Glutamatergic neuron (in vitro differentiated cells): ENCODE measurements around the gene LRP1B. TPM values are rescaled to one million over a fixed set of nuclear protein-coding genes. Genes with fewer than 3 reads are reported as not detected.
"Not testable (repeated sequence)": the region's sequence is repeated elsewhere in the genome, so short reads cannot be mapped to it uniquely, and the experiment has no call there.

Experiments used
- DNase-seq: peaks from one replicate; pipeline ENCODE4 v3.0.0; 2022
- H3K27ac Mint-ChIP-seq: one replicate; pipeline ENCODE4 v1.8.0; 2020; ENCODE audit warnings: mild to moderate bottlenecking, mixed read lengths, inconsistent platforms; ENCODE audit not compliant: unreplicated experiment
- H3K27me3 Mint-ChIP-seq: one replicate; pipeline ENCODE4 v1.8.0; 2020; ENCODE audit warnings: mild to moderate bottlenecking, moderate library complexity, mixed read lengths, inconsistent platforms; ENCODE audit not compliant: unreplicated experiment
- H3K36me3 Mint-ChIP-seq: one replicate; pipeline ENCODE4 v1.8.0; 2020; ENCODE audit warnings: mild to moderate bottlenecking, mixed read lengths, inconsistent platforms; ENCODE audit not compliant: unreplicated experiment
- H3K4me1 Mint-ChIP-seq: one replicate; pipeline ENCODE4 v1.8.0; 2020; ENCODE audit warnings: mild to moderate bottlenecking, low read depth, mixed read lengths, inconsistent platforms; ENCODE audit not compliant: unreplicated experiment
- H3K4me3 Mint-ChIP-seq: one replicate; pipeline ENCODE4 v1.8.0; 2020; ENCODE audit warnings: mild to moderate bottlenecking, mixed read lengths, inconsistent platforms; ENCODE audit not compliant: unreplicated experiment
- H3K9me3 Mint-ChIP-seq: one replicate; pipeline ENCODE4 v1.8.0; 2020; ENCODE audit warnings: mild to moderate bottlenecking, moderate library complexity, mixed read lengths, inconsistent platforms; ENCODE audit not compliant: unreplicated experiment
- total RNA-seq: library from RNA; stranded (reverse); fragmentation: NEBNext Ultra II Directional; extraction: Animal tissue kit (Norgen Biotek cat#: 25700); gene quantifications from one replicate; pipeline ENCODE4 v1.2.1, GENCODE V29; 2021; ENCODE audit not compliant: unreplicated experiment
- TF ChIP-seq, protein P1 (sequence below): fragments of 200-600 bp; sonication (generic); IDR thresholded peaks from one replicate; pipeline ENCODE4 v1.5.0; 2021; ENCODE audit not compliant: partially characterized antibody, unreplicated experiment

Gene LRP1B
- total RNA-seq, 1 donor from 2014 or later = 28.7 TPM

DNA sequence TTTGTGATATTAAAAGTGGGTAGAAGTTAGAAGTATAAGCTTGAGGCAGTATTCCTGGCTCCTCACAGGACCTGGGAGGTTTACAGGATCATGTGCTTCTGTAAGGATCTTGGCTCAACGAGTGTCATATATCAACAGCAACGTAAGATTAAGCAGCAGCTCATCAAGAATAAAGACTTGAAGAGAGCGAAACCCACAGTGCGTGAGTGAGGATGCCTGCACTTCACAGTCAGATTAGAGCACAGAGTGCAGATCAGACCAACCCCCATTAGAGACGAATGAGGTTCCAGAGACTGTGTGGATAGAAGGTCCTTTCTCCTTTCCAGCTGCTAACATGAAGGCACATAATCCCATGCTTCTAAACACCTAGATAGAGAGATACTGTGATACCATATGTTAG is 1693.9 kb downstream of the LRP1B start:
- Mint-ChIP-seq H3K36me3 (no peaks in the 10 kb centered on the region), H3K4me3 (no peak overlapping the region), H3K4me1 (peaks cover 2% of the 10 kb centered on the region), H3K27ac (no peak overlapping the region), H3K9me3 (no peaks in the 10 kb centered on the region), H3K27me3 (no peaks in the 10 kb centered on the region)
- DNase-seq = no peak
- TF ChIP-seq, protein P1, sequence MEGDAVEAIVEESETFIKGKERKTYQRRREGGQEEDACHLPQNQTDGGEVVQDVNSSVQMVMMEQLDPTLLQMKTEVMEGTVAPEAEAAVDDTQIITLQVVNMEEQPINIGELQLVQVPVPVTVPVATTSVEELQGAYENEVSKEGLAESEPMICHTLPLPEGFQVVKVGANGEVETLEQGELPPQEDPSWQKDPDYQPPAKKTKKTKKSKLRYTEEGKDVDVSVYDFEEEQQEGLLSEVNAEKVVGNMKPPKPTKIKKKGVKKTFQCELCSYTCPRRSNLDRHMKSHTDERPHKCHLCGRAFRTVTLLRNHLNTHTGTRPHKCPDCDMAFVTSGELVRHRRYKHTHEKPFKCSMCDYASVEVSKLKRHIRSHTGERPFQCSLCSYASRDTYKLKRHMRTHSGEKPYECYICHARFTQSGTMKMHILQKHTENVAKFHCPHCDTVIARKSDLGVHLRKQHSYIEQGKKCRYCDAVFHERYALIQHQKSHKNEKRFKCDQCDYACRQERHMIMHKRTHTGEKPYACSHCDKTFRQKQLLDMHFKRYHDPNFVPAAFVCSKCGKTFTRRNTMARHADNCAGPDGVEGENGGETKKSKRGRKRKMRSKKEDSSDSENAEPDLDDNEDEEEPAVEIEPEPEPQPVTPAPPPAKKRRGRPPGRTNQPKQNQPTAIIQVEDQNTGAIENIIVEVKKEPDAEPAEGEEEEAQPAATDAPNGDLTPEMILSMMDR = no peak

DNA sequence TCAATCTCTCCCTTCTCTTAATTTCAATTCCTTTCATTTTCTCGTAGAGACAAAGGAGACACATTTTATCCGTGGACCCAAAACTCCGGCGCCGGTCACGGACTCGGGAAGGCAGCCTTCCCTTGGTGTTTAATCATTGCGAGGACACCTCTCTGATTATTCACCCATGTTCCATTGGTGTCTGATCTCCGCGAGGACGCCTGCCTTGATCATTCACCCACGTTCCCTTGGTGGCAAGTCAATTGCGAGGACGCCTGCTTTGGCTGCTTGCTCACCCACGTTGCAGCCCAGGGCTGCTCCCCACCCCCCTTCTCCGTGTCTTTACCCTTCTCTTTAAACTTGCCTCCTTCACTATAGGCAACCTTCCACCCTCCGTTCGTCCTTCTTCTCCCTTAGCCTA is 1703.8 kb downstream of the LRP1B start:
- H3K27me3 Mint-ChIP-seq, H3K4me1 Mint-ChIP-seq, H3K4me3 Mint-ChIP-seq, H3K9me3 Mint-ChIP-seq, H3K27ac Mint-ChIP-seq, H3K36me3 Mint-ChIP-seq, DNase-seq: not testable (repeated sequence)

DNA sequence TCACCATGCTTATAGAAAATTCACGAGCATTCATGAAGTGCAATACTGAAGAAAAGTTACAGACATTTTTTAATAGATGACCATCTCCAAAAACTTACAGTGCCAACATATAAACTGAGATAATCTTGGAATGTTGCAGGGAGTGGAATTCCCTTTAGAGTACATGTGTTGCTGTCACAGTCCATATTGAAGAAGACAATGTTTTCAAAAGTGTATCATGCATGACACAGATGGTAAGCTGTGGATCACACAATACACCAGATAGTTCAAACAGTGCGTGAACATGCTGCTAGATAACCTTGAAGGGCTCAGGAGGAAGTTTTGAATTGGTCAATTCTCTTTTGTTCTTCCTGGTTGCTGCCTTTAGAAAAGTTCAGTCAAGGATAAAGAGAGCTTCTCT is 1706.3 kb downstream of the LRP1B start:
- no peak for DNase-seq
- H3K4me1 Mint-ChIP-seq = no peaks in the 10 kb centered on the region
- TF ChIP-seq, protein P1 = no peak
- H3K4me3 Mint-ChIP-seq = no peak overlapping the region
- H3K27me3 Mint-ChIP-seq = no peaks in the 10 kb centered on the region
- no peaks in the 10 kb centered on the region for H3K36me3 Mint-ChIP-seq
- H3K27ac Mint-ChIP-seq = no peak overlapping the region
- peaks cover 3% of the 10 kb centered on the region for H3K9me3 Mint-ChIP-seq

DNA sequence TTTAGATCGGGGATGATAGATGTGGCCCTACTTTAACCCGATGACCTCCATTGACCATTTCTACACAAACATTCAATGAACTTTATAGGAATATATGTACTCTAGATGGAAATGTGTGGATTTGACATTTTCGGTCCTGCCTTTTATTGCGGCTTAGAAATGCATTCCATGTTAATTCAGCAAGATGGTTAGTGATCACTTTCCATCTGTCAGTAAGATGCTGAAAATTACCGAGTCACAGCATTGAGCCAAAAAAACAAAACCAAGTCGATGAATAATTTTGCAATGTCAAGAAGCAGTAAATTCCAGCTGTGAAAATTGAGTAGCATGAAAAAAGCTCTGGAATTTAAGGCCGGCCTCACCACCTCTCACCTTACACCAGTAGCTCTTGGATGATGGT is 1708.1 kb downstream of the LRP1B start:
- Mint-ChIP-seq H3K27ac (no peak overlapping the region), H3K36me3 (no peaks in the 10 kb centered on the region), H3K27me3 (no peaks in the 10 kb centered on the region), H3K4me1 (no peaks in the 10 kb centered on the region), H3K9me3 (peaks cover 3% of the 10 kb centered on the region), H3K4me3 (no peak overlapping the region)
- no peak for DNase-seq
- TF ChIP-seq, protein P1 = no peak

DNA sequence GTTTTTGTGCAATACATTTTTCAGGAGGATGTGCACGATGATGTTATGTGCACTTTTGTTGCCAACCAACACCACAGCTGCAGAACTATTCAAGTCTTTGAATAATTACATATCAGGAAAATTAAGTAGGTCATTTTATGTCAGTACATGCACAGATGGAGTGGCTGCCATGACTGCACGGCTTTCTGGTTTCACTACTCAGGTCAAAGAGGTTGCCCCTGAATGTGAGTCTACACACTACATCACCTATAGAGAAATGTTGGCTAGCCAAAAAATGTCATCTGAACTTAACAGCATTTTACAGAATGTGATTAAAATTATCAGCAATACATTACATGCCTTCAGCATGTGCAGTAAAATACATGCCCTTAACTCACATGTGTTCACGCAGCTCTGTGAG is 1713.3 kb downstream of the LRP1B start:
- H3K27ac Mint-ChIP-seq = no peak overlapping the region
- TF ChIP-seq, protein P1 = no peak
- H3K4me3 Mint-ChIP-seq = no peak overlapping the region
- H3K9me3 Mint-ChIP-seq = no peaks in the 10 kb centered on the region
- H3K36me3 Mint-ChIP-seq = peaks cover 4% of the 10 kb centered on the region
- DNase-seq = no peak
- H3K27me3 Mint-ChIP-seq = no peaks in the 10 kb centered on the region
- H3K4me1 Mint-ChIP-seq = no peaks in the 10 kb centered on the region

DNA sequence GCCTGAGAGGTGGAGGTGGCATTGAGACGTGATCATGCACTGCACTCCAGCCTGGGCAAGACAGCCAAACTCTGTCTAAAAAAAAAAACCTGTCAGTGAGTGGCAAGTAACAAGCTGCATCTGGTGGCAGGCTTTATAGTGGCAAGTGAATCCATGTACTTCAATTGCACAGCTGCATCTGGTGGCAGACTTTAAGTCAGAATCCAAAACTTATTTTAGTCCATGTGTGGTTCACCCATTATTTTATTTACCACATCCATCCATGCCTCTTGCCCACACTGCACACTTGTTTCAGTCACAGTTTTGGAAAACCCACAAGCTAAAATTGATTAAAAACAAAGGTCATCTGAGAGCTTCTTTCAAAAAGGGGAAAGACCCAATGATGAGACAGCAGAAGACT is 1714.2 kb downstream of the LRP1B start:
- H3K36me3 Mint-ChIP-seq = peaks cover 4% of the 10 kb centered on the region
- no peaks in the 10 kb centered on the region for H3K4me1 Mint-ChIP-seq
- H3K9me3 Mint-ChIP-seq = no peaks in the 10 kb centered on the region
- no peak for DNase-seq
- no peak overlapping the region for H3K27ac Mint-ChIP-seq
- TF ChIP-seq, protein P1 = no peak
- no peaks in the 10 kb centered on the region for H3K27me3 Mint-ChIP-seq
- H3K4me3 Mint-ChIP-seq = no peak overlapping the region

DNA sequence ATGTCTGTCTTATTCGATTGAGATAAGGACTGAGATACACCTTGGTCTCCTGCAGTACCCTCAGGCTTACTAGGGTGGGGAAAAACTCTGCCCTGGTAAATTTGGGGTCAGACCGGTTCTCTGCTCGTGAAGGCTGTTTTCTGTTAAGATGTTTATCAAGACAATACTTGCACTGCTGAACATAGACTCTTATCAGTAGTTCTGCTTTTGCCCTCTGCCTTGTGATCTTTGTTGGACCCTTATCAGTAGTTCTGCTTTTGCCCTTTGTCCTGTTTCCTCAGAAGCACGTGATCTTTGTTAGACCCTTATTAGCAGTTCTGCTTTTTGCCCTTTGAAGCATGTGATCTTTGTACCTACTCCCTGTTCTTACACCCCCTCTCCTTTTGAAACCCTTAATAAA is 1715.8 kb downstream of the LRP1B start:
- H3K9me3 Mint-ChIP-seq, H3K27me3 Mint-ChIP-seq, H3K36me3 Mint-ChIP-seq, H3K4me1 Mint-ChIP-seq, H3K27ac Mint-ChIP-seq, H3K4me3 Mint-ChIP-seq, DNase-seq: not testable (repeated sequence)
